Non-pigmented ciliary epithelial cell (primary cell): ENCODE measurements around the gene DFFA.
"Not testable (repeated sequence)": the region's sequence is repeated elsewhere in the genome, so short reads cannot be mapped to it uniquely, and the experiment has no call there.

Source experiments
- DNase-seq: peaks from one replicate; pipeline ENCODE4 v3.0.0-alpha.2; 2010; ENCODE audit warnings: low read depth

DFFA gene

DNA sequence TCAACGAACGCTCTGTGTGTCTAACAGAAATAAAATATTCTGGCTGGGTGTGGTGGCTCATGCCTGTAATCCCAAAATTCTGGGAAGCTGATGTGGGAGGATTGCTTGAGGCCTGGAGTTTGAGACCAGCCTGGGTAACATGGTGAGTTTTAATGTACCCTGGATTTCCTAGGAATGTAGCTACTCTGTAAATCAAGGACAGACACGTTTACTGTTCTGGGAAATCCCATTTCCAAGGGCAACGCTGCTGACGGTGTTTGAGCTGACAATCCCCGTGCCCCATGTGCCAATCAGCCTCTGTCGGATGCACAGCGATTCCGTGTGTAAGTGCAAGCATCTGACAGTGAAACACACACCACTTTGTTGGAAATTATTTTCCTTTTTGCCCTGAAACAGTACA is 14.5 kb downstream of the DFFA start:
- DNase-seq = no peak

DNA sequence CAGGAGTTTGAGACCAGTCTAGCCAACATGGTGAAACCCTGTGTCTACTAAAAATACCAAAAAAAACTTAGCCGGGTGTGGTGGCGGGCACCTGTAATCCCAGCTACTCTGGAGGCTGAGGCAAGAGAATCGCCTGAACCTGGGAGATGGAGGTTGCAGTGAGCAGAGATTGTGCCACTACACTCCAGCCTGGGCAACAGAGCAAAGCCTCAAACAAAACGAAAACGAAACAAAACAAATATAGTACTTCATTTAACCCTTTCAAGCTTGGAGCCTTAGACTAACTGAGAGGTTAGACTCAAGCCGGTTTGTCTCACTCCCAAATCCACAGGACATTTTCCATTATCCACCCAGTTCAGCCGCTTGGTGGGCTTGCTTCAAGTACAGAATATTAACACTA is 14.9 kb downstream of the DFFA start:
- DNase-seq = not testable (repeated sequence)

DNA sequence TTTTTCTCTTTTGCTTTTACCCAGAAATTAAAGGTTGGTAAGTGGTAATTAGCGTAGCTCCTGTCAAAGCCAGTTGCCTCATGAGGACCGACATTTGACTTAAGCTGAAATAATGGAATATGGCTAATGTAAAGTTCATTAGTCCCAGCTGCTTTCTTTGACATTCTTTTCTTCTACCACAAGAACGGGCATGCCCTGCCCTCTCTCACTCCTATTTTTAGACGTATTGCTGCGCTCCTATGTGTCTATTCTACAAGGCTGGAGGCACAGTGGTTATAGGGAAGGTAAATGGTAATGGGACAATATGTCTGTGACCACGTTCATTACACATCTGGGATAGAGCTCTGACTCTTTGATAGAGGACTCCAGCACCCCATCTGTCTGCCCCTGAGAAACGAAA is 15.7 kb downstream of the DFFA start:
- no peak for DNase-seq

DNA sequence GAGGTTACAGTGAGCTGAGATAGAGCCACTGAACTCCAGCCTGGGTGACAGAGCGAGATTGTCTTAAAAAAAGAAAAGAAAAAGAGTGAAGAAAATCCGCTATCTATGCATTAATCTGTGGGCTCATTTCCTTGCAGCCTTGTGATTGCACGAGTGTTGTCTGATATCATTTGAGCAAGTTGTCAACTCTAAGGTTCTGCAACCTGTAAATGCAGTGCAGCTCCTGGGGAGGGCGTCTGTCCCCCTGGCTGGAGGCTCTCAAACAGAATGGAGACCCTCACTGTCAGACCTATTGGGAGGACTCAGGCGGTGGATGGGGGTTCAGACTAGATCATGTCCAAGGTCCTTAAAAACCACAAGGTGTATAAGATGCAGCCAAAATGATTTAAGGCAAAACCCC is 16.3 kb downstream of the DFFA start:
- no peak for DNase-seq

DNA sequence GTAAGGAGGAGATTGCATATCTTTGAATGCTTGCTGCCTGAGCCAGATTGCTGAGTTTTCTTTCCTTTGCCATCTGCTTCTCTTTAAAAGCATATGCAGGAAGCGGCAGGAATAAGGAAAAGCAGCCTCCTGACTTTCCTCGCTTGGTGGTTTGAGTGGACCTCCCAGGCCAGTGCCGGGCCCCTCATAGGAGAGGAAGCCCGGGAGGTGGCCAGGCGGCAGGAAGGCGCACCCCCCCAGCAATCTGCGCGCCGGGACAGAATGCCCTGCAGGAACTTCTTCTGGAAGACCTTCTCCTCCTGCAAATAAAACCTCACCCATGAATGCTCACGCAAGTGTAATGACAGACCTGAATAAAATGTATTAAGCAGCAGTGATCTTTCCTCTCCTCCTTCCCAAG is 21.0 kb downstream of the DFFA start:
- no peak for DNase-seq

GRCh38 chr1:10450836-10451235 is 21.5 kb downstream of the DFFA start:
- DNase-seq = no peak

DNA sequence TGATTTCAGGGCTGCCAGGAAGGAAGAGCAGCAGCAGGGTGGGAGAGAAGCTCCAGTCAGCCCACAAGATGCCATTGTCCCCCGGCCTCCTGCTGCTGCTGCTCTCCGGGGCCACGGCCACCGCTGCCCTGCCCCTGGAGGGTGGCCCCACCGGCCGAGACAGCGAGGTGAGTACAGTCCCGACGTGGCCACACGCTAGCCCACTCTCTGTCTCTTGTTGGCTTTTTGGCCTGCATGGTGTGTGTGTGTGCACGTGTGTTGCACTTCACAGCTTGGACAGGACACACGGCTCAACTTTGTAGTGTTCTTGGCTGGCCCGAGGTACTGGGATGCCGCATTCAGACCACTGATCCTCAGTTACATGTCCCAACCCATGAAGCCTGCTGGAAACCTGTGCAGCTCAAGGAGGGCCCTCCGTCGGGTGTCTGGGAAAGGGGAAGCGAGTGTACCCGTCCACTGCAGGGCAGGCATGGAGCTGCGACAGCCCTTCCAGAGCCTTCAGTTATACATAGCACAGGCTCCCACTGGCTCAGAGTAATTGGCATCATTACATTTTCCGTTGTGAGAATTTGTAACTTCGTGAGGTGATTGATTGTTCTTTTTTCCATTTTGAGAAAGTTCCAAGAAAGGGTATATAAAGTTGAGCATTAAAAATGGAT is 22.0 kb downstream of the DFFA start:
- DNase-seq = no peak

DNA sequence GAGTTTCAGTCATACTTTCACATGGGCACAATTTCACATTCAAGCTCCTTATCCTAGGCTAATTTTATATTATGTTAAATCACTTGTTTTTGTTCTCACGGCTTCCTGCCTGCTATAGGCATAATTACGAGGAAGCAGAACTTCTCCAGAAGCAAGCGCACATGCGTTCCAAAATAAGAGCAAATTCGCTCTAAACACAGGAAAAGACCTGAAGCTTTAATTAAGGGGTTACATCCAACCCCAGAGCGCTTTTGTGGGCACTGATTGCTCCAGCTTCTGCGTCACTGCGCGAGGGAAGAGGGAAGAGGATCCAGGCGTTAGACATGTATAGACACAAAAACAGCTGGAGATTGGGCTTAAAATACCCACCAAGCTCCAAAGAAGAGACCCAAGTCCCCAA is 22.6 kb downstream of the DFFA start, which contains the start of gene CORT:
Gene CORT (plus strand): TSS at position 281 of the 400 bp plus-strand sequence. CDS start 193 bp downstream, outside the sequence.
- no peak for DNase-seq

- no peak for DNase-seq
Measured at GRCh38 chr1:10446790-10447422, 25.4 kb downstream of the DFFA start.

GRCh38 chr1:10444795-10445397 is 27.4 kb downstream of the DFFA start:
- DNase-seq = no peak

DNA sequence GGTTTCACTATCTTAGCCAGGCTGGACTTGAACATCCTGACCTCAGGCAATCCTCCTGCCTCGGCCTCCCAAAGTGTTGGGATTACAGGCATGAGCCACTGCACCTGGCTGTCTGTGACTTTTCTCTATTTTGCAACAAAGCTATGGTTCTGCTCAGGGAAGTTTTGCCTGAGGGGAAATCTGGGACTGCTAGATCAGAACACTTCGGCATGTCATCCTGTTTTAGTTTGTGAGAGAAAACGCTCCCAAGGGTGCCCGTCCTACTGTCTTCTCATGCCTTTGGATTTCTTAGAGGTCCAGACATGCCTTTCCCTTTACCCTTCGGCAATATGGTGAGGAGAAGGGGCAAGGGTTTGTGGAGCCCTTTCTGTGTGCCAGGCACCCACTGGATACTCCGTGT is 28.1 kb downstream of the DFFA start:
- no peak for DNase-seq

DNA sequence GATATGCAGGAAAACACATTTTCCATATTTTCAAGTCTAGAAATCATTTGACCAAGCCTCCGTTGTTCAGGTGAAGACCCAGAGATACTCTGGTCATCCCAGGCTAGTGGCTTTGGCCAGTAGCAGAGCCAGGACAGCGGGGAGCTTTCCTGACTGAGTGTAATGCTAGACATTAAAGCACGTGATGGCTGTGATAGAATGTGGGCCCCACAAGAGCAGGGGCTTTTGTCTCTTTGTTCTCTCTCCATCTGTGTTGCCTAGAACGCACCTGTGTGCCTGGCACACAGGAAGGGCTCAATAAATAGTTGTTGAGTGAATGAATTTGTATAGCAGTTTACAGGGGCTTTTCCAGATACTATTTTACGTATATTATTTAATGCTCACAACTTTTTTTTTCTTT is 31.5 kb downstream of the DFFA start:
- DNase-seq = no peak

DNA sequence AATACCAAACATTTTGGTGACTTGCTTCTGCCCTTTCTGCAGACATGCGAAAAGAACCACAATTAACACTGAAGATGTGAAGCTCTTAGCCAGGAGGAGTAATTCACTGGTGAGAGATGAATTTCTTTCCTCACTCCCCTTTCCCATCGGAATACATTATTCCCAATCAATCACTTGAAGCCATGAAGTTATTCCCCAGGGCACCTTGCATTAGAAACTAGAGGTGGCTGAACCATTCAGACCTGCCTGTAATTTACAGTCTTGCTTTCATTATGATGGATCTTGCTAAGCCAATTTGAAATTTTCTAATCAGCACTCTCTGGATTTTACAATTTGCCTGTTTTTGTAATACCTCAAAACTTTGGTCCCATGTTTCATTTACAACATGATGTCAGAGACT is 32.0 kb downstream of the DFFA start:
- DNase-seq = no peak

DNA sequence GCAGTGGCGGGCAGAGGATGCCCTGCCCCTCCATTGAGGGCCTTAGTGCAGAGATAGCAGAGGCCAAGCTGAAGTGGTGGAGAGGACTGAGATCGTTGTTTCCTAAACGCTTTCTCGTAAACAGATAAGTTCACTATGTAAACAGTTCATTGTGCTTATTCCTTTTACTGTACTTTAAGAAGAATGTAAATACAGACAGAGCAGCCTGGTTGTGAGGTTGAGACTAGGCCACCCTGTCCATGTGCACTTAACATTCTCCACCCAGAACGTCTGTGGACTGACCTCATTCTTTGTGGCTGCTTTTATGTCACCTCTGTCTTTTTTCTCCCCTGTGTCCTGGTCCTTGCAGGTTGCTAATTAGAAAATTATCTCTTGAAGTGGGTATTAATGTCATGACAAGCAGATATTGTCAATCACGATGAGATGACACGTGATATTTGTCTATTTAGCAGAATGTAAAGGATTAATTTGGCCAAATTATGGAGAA is 33.6 kb downstream of the DFFA start:
- DNase-seq = no peak

DNA sequence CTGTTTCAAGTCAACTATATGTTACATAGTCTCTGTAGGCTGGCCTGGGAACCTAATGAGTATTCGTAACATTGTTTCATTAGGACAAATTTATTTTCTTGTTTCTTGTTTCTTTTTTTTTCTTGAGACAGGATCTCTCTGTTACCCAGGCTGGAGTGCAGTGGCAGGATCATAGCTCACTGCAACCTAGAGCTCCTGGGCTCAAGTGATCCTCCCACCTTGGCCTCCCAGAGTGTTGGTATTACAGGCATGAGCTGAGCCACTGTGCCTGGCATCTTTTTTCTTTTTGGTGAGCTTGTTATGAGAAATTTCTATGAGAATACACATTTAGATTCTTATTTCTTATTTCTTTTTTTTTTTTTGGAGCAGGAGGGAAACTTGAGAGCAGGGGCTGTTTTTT is 35.3 kb downstream of the DFFA start:
- DNase-seq = no peak

DNA sequence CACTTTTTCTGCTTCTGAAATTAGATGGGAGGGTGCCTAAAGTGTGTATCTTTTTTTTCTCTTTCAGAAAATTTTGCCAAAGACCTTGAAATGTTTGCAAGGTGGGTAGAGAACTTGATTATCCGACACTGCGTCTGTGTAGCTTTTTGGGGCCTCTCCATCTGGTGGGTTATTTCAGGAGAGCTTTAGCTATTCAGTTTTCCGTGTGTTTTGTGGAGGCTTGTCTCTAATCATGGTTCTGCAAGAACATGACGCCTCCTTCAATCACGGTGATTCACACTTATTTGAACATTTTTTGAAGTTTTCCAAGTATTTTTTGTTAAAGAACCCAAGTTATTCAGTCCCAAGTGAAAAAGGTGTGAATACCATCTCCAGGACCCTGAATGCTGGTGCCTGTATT is 37.7 kb downstream of the DFFA start:
- no peak for DNase-seq

GRCh38 chr1:10433790-10434189 is 38.5 kb downstream of the DFFA start:
- DNase-seq = no peak

DNA sequence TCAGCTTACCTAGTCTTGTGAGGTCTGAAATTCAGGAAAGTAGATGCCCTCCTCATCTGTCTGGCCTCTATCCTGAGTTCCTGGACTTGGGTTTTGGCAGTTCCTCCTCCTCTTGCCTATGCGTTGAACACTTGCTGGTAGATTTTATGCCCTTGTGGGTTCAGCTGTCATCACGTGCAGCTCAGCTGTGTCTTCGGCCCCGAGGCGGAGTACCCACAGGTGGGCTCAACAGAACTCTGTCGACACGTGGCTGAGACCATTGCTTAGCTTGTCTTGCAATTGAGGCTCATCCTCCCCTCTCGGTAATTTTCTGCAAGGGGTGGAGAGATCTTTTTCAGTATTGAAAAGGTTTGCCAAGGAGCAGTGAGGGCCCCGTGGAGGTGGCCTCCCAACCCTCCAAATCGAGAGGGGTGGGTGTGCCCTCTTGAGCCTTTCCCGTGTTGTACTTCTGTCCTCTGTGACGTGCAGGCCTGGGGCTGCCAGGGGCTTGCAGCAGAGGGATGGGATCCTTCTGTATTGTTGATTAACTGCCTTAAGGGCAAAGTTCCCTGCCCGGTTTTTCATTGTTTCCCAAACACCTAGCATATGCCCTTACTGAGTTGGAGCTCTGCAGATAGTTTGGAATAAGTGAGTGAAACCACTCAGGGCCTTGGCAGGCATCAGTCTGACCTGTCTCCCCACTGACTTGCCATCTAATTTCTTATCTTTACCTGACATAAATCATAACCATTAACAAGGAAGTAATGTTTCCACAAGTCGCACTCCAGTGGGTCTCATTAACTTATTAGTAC is 39.2 kb downstream of the DFFA start:
- DNase-seq = no peak

- DNase-seq = no peak
Measured at GRCh38 chr1:10431070-10431730, 41.1 kb downstream of the DFFA start.

DNA sequence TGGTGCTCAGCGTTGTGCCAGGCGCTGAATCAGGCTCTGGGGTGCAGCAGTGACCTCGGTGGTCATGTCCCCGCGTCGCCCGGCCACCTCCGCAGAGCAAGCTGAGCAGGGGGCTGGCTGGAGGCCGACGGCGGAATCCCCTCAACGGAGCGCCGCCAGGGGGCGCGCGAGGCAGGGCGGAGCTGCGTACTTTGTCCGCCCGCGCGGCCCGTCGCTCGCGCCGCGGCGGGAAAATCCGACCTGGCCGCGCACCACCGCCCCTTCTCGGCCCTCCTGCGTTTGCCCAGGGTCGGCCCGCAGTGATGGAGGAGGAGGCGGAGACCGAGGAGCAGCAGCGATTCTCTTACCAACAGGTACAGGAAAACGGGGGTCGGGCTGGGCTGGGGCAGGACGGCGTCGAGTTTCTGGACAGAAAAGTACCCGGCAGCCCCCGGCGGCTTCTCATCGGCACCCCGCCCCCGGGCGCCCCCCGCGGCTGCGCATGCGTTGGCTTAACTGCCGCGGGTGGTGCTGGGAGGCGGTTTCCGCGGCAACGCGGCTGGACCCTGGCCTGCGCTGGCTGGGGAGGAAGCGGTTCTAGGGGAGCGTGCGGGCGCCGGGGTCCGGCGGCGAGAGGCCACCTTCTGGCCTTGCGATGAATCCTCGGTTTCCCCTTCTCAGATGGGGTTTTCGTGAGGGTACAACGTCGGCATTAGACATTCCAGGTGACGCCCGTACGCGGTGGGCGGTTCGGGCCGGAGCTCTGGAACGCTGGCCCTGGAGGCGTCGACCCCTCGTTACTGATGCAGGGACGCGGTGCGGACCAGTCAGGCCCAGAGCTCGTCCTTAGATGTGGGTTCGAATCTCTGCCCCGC is 41.9 kb downstream of the DFFA start, which contains the start of gene CENPS:
Gene CENPS (plus strand): TSS at position 218 of the 854 bp plus-strand sequence. CDS start 85 bp downstream, at position 303.
- no peak for DNase-seq

DNA sequence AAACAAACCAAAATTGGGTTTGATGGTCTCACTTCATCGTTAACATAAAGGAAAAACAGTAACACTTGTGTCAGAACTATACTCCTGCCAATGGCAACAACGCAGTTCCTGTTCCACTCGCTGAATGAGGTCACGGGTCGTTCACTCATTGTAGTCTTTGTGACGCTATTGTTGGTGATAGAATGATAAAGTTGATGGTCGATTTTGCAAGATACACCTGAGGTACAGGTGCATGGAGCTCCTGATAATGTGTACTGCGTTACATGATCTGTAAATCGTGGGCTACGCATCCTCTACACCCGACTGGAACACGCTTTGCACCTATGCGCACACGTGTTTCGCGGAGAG is 42.5 kb downstream of the DFFA start:
- DNase-seq = no peak
